Heart right ventricle (tissue), 16 donors: Measurements from ENCODE around the gene BPTF. TPM values are rescaled to one million over a fixed set of nuclear protein-coding genes. Genes with fewer than 3 reads are reported as not detected.
"Not testable (repeated sequence)": the region's sequence is repeated elsewhere in the genome, so short reads cannot be mapped to it uniquely, and the experiment has no call there.

ENCODE experiments used
- ATAC-seq, 8 donors: fragments of 200-7000 bp; cut with Tn5 transposase; one replicate each; pipeline ENCODE4 v1.9.1; 2020; ENCODE audit warnings: mild to moderate bottlenecking in 8 of 8, moderate library complexity in 8 of 8, moderate number of reproducible peaks in 1 of 8
- DNase-seq, 2 donors: peaks; one replicate each; pipeline ENCODE4 v3.0.0-alpha.2; 2020
- H3K27ac ChIP-seq, 10 donors: fragments of 200-600 bp; sonication (generic) in 2 of 10; one replicate each; pipeline versions ENCODE4 v1.5.0 to v1.8.0; 2020 to 2022; ENCODE audit warnings: mild to moderate bottlenecking in 3 of 10
- H3K27me3 ChIP-seq, 7 donors: fragments of 200-600 bp; one replicate each; pipeline ENCODE4 v1.8.0; 2021 to 2022; ENCODE audit warnings: mild to moderate bottlenecking in 2 of 7
- H3K36me3 ChIP-seq, 9 donors: fragments of 200-600 bp; sonication (generic) in 1 of 9; one replicate each; pipeline versions ENCODE4 v1.5.0 to v1.8.0; 2020 to 2022; ENCODE audit warnings: mild to moderate bottlenecking in 2 of 9
- H3K4me1 ChIP-seq, 9 donors: fragments of 200-600 bp; sonication (generic) in 1 of 9; one replicate each; pipeline versions ENCODE4 v1.5.0 to v1.8.0; 2020 to 2022; ENCODE audit warnings: mild to moderate bottlenecking in 4 of 9
- H3K4me3 ChIP-seq, 10 donors: fragments of 200-600 bp; sonication (generic) in 2 of 10; one replicate each; pipeline versions ENCODE4 v1.5.0 to v1.8.0; 2020 to 2022; ENCODE audit warnings: mild to moderate bottlenecking in 7 of 10, moderate library complexity in 2 of 10
- H3K9me3 ChIP-seq, 11 donors: fragments of 200-600 bp in 10 of 11; sonication (generic) in 2 of 11; one replicate each; pipeline versions ENCODE4 v1.5.0 to v1.8.0; 2013 to 2022; ENCODE audit warnings: mild to moderate bottlenecking in 2 of 11, control low read depth in 1 of 11, moderate library complexity in 1 of 11
- WGBS, 2 donors: extraction: QIAGEN DNeasy Blood & Tissue Kit; methylation state at CpG; one replicate each; pipeline ENCODE4 v1.1.7; 2013; ENCODE audit warnings: inconsistent platforms in 1 of 2; 5-methylcytosine and 5-hydroxymethylcytosine counted together
- intact Hi-C, 10 donors: fragments of 100-400 bp; cut with DNase I; formaldehyde crosslinking; loops; one replicate each; pipeline versions ENCODE4 v1.11.1 to v1.14.2; 2022
- polyA plus RNA-seq, 2 donors: library from polyadenylated mRNA; stranded (reverse); fragments of 200-250 nt; gene quantifications; one replicate each; pipeline ENCODE4 v1.2.3, GENCODE V29; 2013
- total RNA-seq, 10 donors: library from RNA; stranded (reverse); fragmentation: NEBNext Ultra II Directional in 3 of 10; extraction: Animal tissue kit (Norgen Biotek cat#: 25700) in 3 of 10; gene quantifications; one replicate each; pipeline versions ENCODE4 v1.2.1 to v1.2.4, GENCODE V29; 2021 to 2023
- TF ChIP-seq, protein P1 (sequence below), 9 donors: fragments of 200-600 bp; sonication (generic) in 2 of 9; IDR thresholded peaks; one replicate each; pipeline versions ENCODE4 v1.5.0 to v1.8.0; 2021 to 2022; ENCODE audit warnings: antibody characterized with exemption in 9 of 9, mild to moderate bottlenecking in 5 of 9, moderate library complexity in 1 of 9
- donor health status: Arrhythmogenic right ventricular cardiomyopathy.
- donor health status: ischemic (EF 13 %, LVEDD 7.1; RV severe dilation, severe dysfunction).
- donor health status: healthy with polysubstance abuse.
- donor health status: DM: no; HTN: yes; CAD: no.
- donor health status: DM: no; HTN: no; CAD: no.
- donor health status: ischemic (EF 25% LVEDD 6.9; RV normal size, moderate dysfunction).
- donor health status: ischemic (EF 25% LVEDD 5.7; RV mildly dilated, moderate dysfunction).
- donor health status: healthy.
- donor health status: DM: yes; HTN: yes; CAD: no.
- donor health status: Ischemic cardiomyopathy.
- donor health status: ischemic (EF 35%, LVEDD 5.7; RV mildly dilated, moderate dysfunction).
- donor health status: nonischemic (EF 11% LVEDD 7.7; RV severe dilation, severe dysfunction).
- donor health status: DM: yes; HTN: yes; CAD: no.
- donor health status: PGD.
- donor health status: ischemic (EF 29% LVEDD 5.4; RV normal size, mild dysfunction).
- donor health status: nonischemic (EF 23%, LVEDD 6.1; RV moderate dilation, normal function).

BPTF gene
- total and polyA plus RNA-seq, 12 donors: 9.2 to 102 (median 76.9) TPM

DNA sequence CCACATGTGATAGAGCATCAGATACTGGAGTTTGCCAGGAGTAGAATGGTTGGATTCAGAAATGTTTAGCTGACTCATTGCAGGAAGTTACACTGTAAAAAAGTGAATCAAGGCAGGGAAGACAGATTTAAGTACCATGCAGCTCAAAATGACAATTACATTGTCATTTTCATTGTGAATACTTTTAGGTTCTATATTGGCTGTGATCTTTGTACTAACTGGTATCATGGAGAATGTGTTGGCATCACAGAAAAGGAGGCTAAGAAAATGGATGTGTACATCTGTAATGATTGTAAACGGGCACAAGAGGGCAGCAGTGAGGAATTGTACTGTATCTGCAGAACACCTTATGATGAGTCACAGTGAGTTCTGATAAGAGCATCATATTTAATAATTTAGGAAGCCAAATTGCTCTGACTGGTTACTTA is 137.9 kb downstream of the BPTF start:
- ATAC-seq (peak in 7 of 8 donors; percentile 68 to 89 (median 82)), DNase-seq (peak in 1 of 2 donors; percentile 79)
- not testable (repeated sequence) for H3K27me3 ChIP-seq, H3K4me1 ChIP-seq, H3K9me3 ChIP-seq, H3K4me3 ChIP-seq, H3K27ac ChIP-seq
- 0% methylated on average over 1 of the region's 1 CpG for WGBS, 2 donors
- intact Hi-C loops: loop anchor here in 1 of 10 donors (10.0 kb wide), 1 partner anchor 502 kb away; no protein-coding TSS in a partner anchor
- H3K36me3 ChIP-seq: peaks cover 0 to 87% (median 34%) of the 10 kb centered on the region in 9 donors
- TF ChIP-seq, protein P1, sequence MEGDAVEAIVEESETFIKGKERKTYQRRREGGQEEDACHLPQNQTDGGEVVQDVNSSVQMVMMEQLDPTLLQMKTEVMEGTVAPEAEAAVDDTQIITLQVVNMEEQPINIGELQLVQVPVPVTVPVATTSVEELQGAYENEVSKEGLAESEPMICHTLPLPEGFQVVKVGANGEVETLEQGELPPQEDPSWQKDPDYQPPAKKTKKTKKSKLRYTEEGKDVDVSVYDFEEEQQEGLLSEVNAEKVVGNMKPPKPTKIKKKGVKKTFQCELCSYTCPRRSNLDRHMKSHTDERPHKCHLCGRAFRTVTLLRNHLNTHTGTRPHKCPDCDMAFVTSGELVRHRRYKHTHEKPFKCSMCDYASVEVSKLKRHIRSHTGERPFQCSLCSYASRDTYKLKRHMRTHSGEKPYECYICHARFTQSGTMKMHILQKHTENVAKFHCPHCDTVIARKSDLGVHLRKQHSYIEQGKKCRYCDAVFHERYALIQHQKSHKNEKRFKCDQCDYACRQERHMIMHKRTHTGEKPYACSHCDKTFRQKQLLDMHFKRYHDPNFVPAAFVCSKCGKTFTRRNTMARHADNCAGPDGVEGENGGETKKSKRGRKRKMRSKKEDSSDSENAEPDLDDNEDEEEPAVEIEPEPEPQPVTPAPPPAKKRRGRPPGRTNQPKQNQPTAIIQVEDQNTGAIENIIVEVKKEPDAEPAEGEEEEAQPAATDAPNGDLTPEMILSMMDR (IDR thresholded peaks at IDR 0.05): peak; percentile 46 to 78 (median 73)

DNA sequence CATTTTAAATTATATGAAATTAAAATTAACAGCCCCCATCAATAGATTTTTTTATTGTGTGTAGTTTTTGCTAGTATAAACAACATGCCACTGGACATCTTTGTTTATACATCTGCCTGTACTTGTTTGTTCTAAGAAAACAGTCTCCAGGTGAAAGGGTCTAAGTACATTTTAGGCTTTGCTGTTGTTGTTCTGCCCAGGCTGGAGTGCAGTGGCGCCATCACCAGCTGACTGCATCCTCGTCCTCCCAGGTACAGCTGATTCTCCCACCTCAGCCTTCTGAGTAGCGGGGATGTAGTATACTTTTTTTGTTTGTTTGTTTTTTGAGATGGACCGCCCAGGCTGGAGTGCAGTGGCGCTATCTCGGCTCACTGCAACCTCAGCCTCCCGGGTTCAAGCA is 145.5 kb downstream of the BPTF start:
- 96 to 97% methylated on average over 7 of the region's 7 CpGs for WGBS, 2 donors
- no peaks in the 10 kb centered on the region for H3K4me1 ChIP-seq
- no peak for ATAC-seq

DNA sequence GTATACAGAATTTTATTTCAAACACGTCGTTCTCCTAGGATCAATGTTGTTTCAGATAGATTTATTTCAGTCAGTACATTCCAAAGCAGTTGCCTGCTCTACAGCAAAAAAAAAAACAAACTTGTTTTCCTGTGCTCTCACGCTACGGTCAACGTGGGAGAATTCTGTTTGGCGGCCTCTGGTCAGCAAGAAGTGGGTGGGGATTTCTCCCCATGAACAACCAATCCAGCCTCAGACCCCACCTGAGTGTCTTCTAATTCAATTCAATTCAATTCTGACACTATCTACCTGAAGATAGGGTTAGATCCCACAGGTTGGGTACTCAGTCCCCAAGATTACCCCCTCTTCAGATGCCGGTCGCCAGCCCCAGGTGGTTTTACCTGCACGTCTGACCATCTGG is 148.9 kb downstream of the BPTF start:
- H3K9me3 ChIP-seq: no peaks in the 10 kb centered on the region
- TF ChIP-seq, protein P1 (IDR thresholded peaks at IDR 0.05): no peak
- intact Hi-C loops: no loop called here
- no peak overlapping the region for H3K27ac ChIP-seq
- H3K4me3 ChIP-seq: no peak overlapping the region
- WGBS, 2 donors: 85 to 86% methylated on average over 9 of the region's 9 CpGs
- peaks cover 0 to 90% (median 18%) of the 10 kb centered on the region in 9 donors for H3K36me3 ChIP-seq
- DNase-seq (no peak), ATAC-seq (no peak)
- H3K27me3 ChIP-seq: no peaks in the 10 kb centered on the region
- H3K4me1 ChIP-seq: peaks cover 0 to 7% (median 0%) of the 10 kb centered on the region in 9 donors

More for the DNA sequence above, 145.5 kb downstream of the BPTF start:
- H3K27me3 ChIP-seq: no peaks in the 10 kb centered on the region
- TF ChIP-seq, protein P1 (IDR thresholded peaks at IDR 0.05): no peak
- no peak overlapping the region for H3K27ac ChIP-seq
- H3K9me3 ChIP-seq: no peaks in the 10 kb centered on the region
- no peak overlapping the region for H3K4me3 ChIP-seq
- intact Hi-C loops: no loop called here
- no peak for DNase-seq
- peaks cover 0 to 96% (median 29%) of the 10 kb centered on the region in 9 donors for H3K36me3 ChIP-seq

DNA sequence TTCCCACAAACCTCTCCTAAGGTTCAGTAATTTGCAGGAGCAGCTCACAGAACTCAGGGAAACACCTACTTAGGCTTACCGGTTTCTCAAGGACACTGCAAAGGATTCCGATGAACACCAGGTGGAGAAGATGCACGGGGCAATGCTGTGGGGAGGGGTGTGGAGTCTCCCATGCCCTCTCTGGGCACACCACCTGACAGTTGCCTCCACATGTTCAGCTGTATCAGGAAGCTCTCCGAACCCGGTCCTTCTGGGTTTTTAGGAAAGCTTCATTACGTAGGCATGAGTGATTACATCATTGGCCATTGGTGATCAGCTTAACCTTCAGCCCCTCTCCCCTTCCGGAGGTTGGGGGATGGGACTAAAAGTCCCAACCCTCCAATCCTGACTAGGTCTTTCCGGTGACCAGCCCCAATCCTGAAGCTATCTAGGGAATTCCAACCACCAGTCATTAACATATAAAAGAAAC is 149.3 kb downstream of the BPTF start:
- WGBS, 2 donors: 58 to 66% methylated on average over 8 of the region's 8 CpGs
- Histone ChIP-seq H3K4me1 (peaks cover 0 to 7% (median 0%) of the 10 kb centered on the region in 9 donors), H3K27ac (no peak overlapping the region), H3K27me3 (no peaks in the 10 kb centered on the region), H3K9me3 (no peaks in the 10 kb centered on the region), H3K36me3 (peaks cover 0 to 92% (median 21%) of the 10 kb centered on the region in 9 donors), H3K4me3 (no peak overlapping the region)
- DNase-seq (no peak), ATAC-seq (no peak)
- TF ChIP-seq, protein P1 (IDR thresholded peaks at IDR 0.05): no peak
- intact Hi-C loops: no loop called here

DNA sequence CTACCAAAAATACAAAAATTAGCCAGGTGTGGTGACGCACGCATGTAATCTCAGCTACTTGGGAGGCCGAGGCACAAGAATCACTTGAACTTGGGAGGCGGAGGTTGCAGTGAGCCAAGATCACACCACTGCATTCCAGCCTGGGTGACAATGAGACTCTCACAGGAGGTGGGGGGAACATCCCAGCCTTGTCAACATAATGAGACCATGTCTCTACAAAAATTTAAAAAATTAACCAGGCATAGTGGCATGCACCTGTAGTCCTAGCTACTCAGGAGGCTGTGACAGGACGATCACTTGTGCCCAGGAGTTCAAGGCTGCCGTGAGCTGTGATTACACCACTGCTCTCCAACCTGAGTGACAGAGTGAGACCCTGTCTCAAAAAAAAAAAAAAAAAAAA is 151.0 kb downstream of the BPTF start:
- intact Hi-C loops, H3K27me3 ChIP-seq, H3K4me3 ChIP-seq, H3K9me3 ChIP-seq, H3K4me1 ChIP-seq, H3K27ac ChIP-seq, ATAC-seq, DNase-seq: not testable (repeated sequence)
- peaks cover 0 to 91% (median 18%) of the 10 kb centered on the region in 9 donors for H3K36me3 ChIP-seq
- 96 to 97% methylated on average over 6 of the region's 6 CpGs for WGBS, 2 donors
